DMS53 treated with DMSO at 0.1 percent for 48 hours (cell line): ENCODE measurements around the gene RLF.

ENCODE experiments used
- DNase-seq: peaks from one replicate; lab custom pipeline; 2025; ENCODE audit not compliant: unreplicated experiment; lab: John Stamatoyannopoulos, UW

The RLF gene

DNA sequence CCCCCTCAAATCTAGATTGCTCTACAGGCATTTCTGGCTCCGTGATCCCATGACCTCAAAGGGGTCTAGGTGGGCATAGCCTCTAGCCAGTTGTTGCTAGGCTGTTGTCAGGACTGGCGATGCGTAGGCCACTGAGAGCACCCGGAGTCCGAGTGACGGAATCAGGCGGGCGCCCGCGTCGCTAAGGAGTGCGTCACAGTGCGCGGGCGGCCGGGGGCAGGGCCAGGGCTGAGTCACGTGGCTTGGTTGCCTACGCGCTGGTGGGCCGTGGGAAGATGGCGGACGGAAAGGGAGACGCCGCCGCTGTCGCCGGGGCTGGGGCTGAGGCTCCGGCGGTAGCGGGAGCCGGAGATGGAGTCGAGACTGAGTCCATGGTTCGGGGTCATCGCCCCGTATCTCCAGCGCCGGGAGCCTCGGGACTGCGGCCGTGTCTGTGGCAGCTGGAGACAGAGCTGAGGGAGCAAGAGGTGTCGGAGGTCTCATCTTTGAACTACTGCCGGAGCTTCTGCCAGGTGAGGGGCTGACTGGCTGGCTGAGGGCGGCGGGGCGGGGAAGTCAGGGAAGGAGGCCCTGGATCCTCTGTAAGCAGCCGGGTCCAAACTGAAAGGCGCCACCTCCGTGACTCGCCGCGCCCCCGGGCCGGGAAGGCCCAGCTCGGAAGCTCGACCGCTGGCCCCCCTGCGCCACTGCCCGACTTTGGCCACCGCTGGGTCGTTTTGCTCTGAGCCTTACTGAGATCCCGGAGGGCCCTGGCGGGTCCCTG is at the start of gene RLF:
RLF (plus strand) TSS at position 263 of the 763 bp plus-strand sequence; CDS start at position 276, 13 bp downstream.
- DNase-seq: peak; percentile 86

- DNase-seq: no peak
Observed at GRCh38 chr1:40114400-40114799, 46.8 kb upstream of the RLF start.

DNA sequence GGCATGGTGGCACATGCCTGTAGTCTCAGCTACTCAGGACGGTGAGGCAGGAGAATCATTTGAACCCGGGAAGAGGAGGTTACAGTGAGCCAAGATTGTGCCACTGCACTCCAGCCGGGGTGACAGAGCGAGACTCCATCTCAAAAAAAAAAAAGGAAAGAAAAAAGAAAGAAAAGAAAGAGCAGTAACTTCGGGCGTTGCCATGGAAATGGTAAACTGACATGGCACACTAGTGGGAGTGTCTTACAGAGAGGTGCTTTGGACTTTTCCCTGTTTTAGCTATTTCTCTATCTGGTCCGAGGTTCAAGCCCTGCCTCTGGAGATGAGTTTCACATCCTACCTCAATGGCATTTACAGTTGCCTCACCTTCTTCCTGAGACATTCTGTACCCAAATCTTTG is 41.1 kb upstream of the RLF start:
- DNase-seq: no peak

GRCh38 chr1:40122855-40123254 is 38.3 kb upstream of the RLF start:
- DNase-seq: peak; percentile 8

GRCh38 chr1:40130892-40131291 is 30.3 kb upstream of the RLF start:
- DNase-seq: no peak

GRCh38 chr1:40132383-40133311 is 28.5 kb upstream of the RLF start:
- no peak for DNase-seq

- no peak for DNase-seq
Observed at GRCh38 chr1:40133312-40133665, 27.9 kb upstream of the RLF start.

DNA sequence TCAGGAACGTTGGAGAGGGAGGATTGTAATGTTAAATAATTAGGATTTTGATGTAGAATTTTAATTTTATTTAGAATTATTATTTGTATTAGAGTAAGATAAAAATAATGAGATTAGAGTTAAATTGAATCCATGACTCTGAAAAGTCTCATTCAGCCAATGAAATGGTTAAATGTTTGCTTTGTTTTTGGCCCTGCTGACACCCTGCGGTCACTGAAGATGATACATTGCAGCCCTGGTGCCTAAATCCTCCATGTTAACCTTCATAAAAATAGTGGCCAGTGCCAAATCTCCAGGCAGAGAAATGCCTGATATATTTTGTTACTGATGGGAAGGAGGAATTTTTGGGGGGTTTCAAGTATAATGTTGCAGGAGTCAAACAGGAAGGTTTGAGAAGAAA is 27.3 kb upstream of the RLF start:
- DNase-seq: no peak

- DNase-seq: no peak
Observed at GRCh38 chr1:40140211-40140973, 20.8 kb upstream of the RLF start.

- no peak for DNase-seq
Observed at GRCh38 chr1:40141878-40142535, 19.2 kb upstream of the RLF start.

DNA sequence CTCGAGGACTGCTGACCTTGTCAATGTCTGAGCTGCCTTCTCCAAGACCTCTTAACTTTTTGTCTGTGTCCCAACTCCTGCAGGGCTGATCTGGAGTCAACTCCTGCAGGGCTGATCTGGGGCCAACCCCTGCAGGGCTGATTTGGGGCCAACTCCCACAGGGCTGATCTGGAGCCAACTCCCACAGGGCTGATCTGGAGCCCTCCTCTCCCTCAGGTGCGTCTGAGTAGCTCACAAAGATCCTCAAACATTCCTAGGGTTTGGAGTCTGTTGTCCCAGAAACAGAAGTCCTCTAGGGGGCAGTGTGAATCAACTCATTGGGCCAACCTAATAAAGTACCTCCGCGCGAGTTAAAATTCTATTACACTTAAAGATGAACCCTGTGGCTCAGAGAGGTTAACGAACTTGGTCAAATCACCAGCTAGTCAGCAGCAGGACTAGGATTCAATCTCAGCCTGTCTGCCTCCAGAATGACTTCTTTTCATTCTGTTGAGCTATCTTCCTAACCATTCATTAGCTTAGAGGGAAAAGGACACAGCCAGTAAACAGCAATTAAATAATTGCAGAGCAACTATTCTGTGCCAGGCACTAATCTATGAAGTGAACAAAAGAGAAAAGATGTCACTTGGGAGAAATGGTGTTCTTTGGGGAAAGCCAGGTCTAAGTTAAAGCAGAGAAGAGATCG is 17.2 kb upstream of the RLF start:
- DNase-seq: peak; percentile 65

- no peak for DNase-seq
Observed at GRCh38 chr1:40151457-40152079, 9.6 kb upstream of the RLF start.

DNA sequence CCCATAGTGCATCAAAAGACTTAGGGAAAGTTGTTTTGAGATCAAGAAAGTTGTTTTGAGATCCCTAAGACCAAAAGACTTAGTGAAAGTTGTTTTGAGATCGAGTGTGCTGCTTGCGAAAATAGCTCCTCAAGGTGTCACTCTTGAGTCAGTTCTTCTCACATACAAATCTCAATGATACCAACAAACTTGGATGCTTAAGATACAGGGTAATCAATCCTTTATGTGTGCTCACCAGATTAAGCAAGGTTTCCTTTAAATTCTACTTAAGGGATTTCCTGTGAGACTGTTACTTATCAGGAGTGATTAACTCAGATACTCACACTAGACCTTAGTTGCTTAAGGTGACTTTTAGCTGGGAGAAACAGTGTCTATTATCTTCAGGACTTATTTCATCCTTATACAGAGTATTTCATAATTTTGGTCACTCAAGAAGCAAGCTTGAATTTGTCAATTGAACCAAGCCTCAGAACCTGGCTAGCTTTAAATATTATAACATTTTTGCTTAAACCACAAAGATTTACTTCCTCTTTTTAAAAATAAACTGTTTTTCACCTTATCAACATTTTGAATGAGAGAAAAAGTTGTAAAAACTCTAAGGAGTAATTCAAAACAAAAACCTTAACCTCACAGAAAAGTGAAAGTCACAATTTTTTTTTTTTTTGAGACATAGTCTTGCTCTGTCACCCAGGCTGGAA is 8.0 kb upstream of the RLF start:
- DNase-seq: peak; percentile 42

DNA sequence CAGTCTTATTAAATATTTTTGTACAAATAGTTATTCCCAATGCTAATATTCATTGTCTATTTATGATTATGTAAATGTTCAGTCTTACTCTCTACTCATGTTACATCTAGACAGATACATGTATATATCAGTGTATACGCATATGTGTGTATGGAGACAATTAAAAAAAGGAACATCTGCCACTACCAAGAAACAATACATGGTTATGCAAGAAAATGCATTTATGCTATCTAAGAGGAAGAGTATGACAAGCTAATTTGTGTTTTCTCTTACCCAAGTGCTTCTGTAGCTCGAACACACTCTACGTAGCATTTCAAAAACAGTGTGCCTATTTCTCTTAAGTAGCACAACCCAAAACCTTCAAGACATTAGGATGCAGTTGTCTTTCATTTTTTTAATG is 6.1 kb upstream of the RLF start:
- DNase-seq: no peak

- DNase-seq: peak; percentile 79
Observed at GRCh38 chr1:40155910-40156309, 5.3 kb upstream of the RLF start.

DNA sequence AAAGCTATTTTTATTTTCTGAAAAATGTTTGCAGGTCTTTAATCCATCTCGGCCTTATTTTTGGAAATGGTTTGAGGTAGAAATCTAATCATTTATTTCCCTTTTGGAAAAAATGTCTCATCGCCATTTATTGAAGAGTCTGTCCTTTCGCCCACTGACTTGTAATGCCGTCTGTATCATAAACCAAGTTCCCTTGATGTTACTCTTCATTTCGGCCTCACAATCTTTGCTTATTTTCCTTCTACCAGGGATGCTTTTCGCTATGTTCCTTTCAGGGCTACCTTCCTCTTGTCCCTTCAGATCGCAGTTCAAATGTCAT is 422 bp upstream of the RLF start:
- no peak for DNase-seq

DNA sequence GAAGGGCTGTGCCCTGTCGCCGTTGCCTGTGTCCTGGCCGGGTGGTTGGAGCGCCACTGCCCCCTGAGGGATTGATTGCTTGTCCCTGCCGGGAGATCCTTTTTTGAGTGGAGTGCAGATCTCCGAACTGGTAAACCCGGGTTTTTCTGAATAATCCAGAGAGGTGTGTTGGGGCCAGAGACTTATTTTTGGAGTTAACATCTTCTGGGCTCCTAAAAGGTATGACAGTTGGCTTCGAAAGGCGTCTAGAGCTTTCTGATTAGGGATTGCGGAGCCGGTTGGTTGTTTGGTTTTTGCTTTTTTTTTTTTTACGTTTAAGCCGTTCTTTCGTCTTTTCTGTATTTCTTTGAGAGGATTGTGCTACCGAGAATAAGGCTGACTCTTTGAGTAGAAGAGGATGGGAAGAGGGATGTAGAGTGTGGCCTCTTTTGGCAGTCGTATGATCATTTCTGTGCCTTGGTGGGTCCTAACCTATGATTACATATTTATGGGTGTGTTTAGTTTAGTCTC is 756 bp downstream of the RLF start:
- DNase-seq: no peak

DNA sequence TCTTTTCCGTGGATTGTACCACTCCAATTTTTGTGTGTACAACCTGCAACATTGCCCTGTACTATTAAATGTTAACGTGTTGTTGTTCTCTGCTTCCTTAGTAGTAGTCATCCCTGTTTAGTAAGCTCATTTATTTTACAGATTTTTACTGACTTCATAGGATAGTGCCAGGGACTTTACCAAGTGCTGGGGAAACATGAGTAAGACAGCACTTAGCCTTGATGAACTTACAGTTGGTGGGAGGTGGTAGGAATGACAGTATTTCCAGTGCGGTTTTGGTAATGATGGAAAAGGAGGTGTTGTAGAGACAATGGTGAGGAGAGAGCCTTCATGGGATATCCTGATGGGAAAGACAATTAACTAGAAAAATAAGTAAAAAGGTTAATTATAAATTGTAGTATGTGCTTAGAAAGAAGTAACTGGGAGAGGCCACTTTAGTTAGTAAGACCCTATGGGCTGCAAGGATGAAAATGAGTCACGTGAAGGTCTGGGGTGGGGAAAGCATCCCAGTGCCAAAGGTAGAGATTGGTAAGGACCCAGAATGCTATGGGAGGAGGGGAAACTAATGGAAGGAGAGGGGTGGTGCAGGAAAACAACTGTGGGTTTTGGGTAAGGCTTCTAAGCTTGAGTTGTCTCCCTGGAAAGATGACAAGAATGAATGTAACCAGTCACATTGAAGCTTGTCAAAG is 1.7 kb downstream of the RLF start:
- no peak for DNase-seq

DNA sequence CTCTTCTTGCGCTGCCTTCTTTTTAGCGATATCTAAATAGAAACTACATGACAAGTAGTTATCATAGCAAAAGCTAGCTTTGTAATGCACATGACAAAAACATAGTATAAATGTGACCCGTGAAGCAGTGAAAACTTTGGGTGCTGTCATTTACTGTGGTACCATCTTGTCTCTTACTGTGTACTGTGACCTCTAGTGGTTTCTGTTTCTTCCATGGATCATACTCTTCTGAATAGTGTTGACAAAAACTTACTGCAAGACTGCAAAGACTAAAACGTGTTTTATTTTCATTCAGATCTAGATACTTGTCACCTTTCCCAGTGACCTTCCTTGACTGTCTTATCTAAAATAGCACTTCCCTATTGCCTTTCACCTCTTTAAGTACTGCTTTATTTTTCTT is 6.1 kb downstream of the RLF start:
- no peak for DNase-seq
